SK-N-SH treated with all-trans-retinoic acid at 6 μM for 48 hours (cell line): ENCODE results near the gene LDHAL6A.

Experiments
- ATAC-seq: fragments of 200-7000 bp; cut with Tn5 transposase; 3 replicates; pipeline ENCODE4 v1.9.1; 2020; ENCODE audit warnings: mild to moderate bottlenecking, moderate library complexity
- ARNTL ChIP-seq: fragments of 450-650 bp; formaldehyde crosslinking; IDR thresholded peaks from 2 replicates; pipeline ENCODE4 v1.5.0; 2020; ENCODE audit warnings: low read depth, mild to moderate bottlenecking, moderate library complexity, borderline replicate concordance
- BACH2 ChIP-seq: fragments of 250-450 bp; sonication (Bioruptor Pico); IDR thresholded peaks from 2 replicates; pipeline ENCODE4 v1.9.0; 2021; ENCODE audit warnings: mild to moderate bottlenecking, borderline replicate concordance
- CSDC2 ChIP-seq: fragments of 250-450 bp; sonication (Bioruptor Pico); IDR thresholded peaks from 2 replicates; pipeline ENCODE4 v1.5.0; 2020; ENCODE audit warnings: mild to moderate bottlenecking, moderate library complexity
- CSRNP3 ChIP-seq: fragments of 250-450 bp; sonication (Bioruptor Pico); IDR thresholded peaks from 2 replicates; pipeline ENCODE4 v1.5.1; 2021; ENCODE audit warnings: mild to moderate bottlenecking, moderate library complexity
- ESRRG ChIP-seq: fragments of 250-450 bp; sonication (Bioruptor Pico); IDR thresholded peaks from 2 replicates; pipeline ENCODE4 v1.6.1; 2021; ENCODE audit warnings: mild to moderate bottlenecking
- ISL1 ChIP-seq: fragments of 250-450 bp; sonication (Bioruptor Pico); IDR thresholded peaks from 2 replicates; pipeline ENCODE4 v2.1.2; 2022; ENCODE audit warnings: mild to moderate bottlenecking, moderate library complexity
- OSR1 ChIP-seq: fragments of 250-450 bp; sonication (Bioruptor Pico); IDR thresholded peaks from 2 replicates; pipeline ENCODE4 v1.8.0; 2022; ENCODE audit warnings: moderate library complexity, mild to moderate bottlenecking, inconsistent platforms
- PATZ1 ChIP-seq: fragments of 250-450 bp; sonication (Bioruptor Pico); IDR thresholded peaks from 2 replicates; pipeline ENCODE4 v1.8.0; 2020; ENCODE audit warnings: mild to moderate bottlenecking, moderate library complexity, borderline replicate concordance
- PPARA ChIP-seq: fragments of 250-450 bp; sonication (Bioruptor Pico); IDR thresholded peaks from 2 replicates; pipeline ENCODE4 v1.5.0; 2020; ENCODE audit warnings: mild to moderate bottlenecking, borderline replicate concordance
- RARB ChIP-seq: fragments of 250-450 bp; sonication (Bioruptor Pico); IDR thresholded peaks from 2 replicates; pipeline ENCODE4 v1.8.0; 2021; ENCODE audit warnings: mild to moderate bottlenecking, moderate library complexity
- TCF4 ChIP-seq: fragments of 250-450 bp; sonication (Bioruptor Pico); IDR thresholded peaks from 2 replicates; pipeline ENCODE4 v1.8.0; 2021; ENCODE audit warnings: mild to moderate bottlenecking, moderate library complexity, borderline replicate concordance
- TOX ChIP-seq: fragments of 250-450 bp; sonication (Bioruptor Pico); IDR thresholded peaks from 2 replicates; pipeline ENCODE4 v1.8.0; 2021; ENCODE audit warnings: mild to moderate bottlenecking, moderate library complexity, borderline replicate concordance
- ZFP3 ChIP-seq: fragments of 250-450 bp; sonication (Bioruptor Pico); IDR thresholded peaks from 2 replicates; pipeline ENCODE4 v1.5.0; 2020; ENCODE audit warnings: mild to moderate bottlenecking, moderate library complexity
- ZNF565 ChIP-seq: fragments of 450-650 bp; formaldehyde crosslinking; conservative IDR thresholded peaks from 2 replicates; pipeline ENCODE4 v1.5.0; 2020; ENCODE audit warnings: low read depth, mild to moderate bottlenecking, moderate library complexity
- ZNF70 ChIP-seq: fragments of 450-650 bp; formaldehyde crosslinking; IDR thresholded peaks from 2 replicates; pipeline ENCODE4 v1.5.0; 2020; ENCODE audit warnings: mild to moderate bottlenecking, moderate library complexity
- ZNF8 ChIP-seq: fragments of 450-650 bp; formaldehyde crosslinking; IDR thresholded peaks from 2 replicates; pipeline ENCODE4 v1.5.0; 2020; ENCODE audit warnings: mild to moderate bottlenecking, moderate library complexity
- TF ChIP-seq, protein P1 (sequence below): fragments of 250-450 bp; sonication (Bioruptor Pico); IDR thresholded peaks from 2 replicates; pipeline ENCODE4 v1.5.0; 2020; ENCODE audit warnings: mild to moderate bottlenecking, moderate library complexity
- TF ChIP-seq, protein P2 (sequence below): fragments of 250-450 bp; sonication (Bioruptor Pico); IDR thresholded peaks from 2 replicates; pipeline ENCODE4 v1.8.0; 2021; ENCODE audit warnings: low read depth, mild to moderate bottlenecking, moderate library complexity, borderline replicate concordance
- TF ChIP-seq, protein P3 (sequence below): fragments of 250-450 bp; sonication (Bioruptor Pico); IDR thresholded peaks from 2 replicates; pipeline ENCODE4 v1.5.1; 2020; ENCODE audit warnings: low read depth, mild to moderate bottlenecking, moderate library complexity

Gene LDHAL6A

GRCh38 chr11:18419040-18419439 is 36.6 kb upstream of the LDHAL6A start (continued):
- TF ChIP-seq, protein P1, sequence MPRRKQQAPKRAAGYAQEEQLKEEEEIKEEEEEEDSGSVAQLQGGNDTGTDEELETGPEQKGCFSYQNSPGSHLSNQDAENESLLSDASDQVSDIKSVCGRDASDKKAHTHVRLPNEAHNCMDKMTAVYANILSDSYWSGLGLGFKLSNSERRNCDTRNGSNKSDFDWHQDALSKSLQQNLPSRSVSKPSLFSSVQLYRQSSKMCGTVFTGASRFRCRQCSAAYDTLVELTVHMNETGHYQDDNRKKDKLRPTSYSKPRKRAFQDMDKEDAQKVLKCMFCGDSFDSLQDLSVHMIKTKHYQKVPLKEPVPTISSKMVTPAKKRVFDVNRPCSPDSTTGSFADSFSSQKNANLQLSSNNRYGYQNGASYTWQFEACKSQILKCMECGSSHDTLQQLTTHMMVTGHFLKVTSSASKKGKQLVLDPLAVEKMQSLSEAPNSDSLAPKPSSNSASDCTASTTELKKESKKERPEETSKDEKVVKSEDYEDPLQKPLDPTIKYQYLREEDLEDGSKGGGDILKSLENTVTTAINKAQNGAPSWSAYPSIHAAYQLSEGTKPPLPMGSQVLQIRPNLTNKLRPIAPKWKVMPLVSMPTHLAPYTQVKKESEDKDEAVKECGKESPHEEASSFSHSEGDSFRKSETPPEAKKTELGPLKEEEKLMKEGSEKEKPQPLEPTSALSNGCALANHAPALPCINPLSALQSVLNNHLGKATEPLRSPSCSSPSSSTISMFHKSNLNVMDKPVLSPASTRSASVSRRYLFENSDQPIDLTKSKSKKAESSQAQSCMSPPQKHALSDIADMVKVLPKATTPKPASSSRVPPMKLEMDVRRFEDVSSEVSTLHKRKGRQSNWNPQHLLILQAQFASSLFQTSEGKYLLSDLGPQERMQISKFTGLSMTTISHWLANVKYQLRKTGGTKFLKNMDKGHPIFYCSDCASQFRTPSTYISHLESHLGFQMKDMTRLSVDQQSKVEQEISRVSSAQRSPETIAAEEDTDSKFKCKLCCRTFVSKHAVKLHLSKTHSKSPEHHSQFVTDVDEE (CRISPR knock-in tag) = no peak
- TF ChIP-seq, protein P2, sequence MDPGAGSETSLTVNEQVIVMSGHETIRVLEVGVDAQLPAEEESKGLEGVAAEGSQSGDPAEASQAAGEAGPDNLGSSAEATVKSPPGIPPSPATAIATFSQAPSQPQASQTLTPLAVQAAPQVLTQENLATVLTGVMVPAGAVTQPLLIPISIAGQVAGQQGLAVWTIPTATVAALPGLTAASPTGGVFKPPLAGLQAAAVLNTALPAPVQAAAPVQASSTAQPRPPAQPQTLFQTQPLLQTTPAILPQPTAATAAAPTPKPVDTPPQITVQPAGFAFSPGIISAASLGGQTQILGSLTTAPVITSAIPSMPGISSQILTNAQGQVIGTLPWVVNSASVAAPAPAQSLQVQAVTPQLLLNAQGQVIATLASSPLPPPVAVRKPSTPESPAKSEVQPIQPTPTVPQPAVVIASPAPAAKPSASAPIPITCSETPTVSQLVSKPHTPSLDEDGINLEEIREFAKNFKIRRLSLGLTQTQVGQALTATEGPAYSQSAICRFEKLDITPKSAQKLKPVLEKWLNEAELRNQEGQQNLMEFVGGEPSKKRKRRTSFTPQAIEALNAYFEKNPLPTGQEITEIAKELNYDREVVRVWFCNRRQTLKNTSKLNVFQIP = no peak
- TF ChIP-seq ZFP3 (CRISPR knock-in tag) = no peak
- no peak for TF ChIP-seq ZNF8
- TF ChIP-seq PPARA (CRISPR knock-in tag) = no peak
- TF ChIP-seq, protein P3, sequence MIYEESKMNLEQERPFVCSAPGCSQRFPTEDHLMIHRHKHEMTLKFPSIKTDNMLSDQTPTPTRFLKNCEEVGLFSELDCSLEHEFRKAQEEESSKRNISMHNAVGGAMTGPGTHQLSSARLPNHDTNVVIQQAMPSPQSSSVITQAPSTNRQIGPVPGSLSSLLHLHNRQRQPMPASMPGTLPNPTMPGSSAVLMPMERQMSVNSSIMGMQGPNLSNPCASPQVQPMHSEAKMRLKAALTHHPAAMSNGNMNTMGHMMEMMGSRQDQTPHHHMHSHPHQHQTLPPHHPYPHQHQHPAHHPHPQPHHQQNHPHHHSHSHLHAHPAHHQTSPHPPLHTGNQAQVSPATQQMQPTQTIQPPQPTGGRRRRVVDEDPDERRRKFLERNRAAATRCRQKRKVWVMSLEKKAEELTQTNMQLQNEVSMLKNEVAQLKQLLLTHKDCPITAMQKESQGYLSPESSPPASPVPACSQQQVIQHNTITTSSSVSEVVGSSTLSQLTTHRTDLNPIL (CRISPR knock-in tag) = no peak
- TF ChIP-seq, all 23 proteins: peak for 0

- no peak for ATAC-seq
- TF ChIP-seq RARB (CRISPR knock-in tag) = no peak
- TF ChIP-seq ZNF70 (CRISPR knock-in tag) = no peak
- TF ChIP-seq ZFP3 (CRISPR knock-in tag) = no peak
- TF ChIP-seq ISL1 (CRISPR knock-in tag) = no peak
- no peak for TF ChIP-seq CSRNP3 (CRISPR knock-in tag)
- no peak for TF ChIP-seq OSR1
- TF ChIP-seq BACH2 (CRISPR knock-in tag) = no peak
- TF ChIP-seq PATZ1 = no peak
- TF ChIP-seq, protein P3 (CRISPR knock-in tag) = no peak
- TF ChIP-seq CSDC2 (CRISPR knock-in tag) = no peak
- TF ChIP-seq, protein P2 = no peak
- TF ChIP-seq ZNF565 (CRISPR knock-in tag) = no peak
- no peak for TF ChIP-seq ESRRG (CRISPR knock-in tag)
- no peak for TF ChIP-seq TOX (CRISPR knock-in tag)
These were observed 35.6 kb upstream of the LDHAL6A start for GRCh38 chr11:18420067-18420466.

- ATAC-seq = no peak
- no peak for TF ChIP-seq BACH2 (CRISPR knock-in tag)
- no peak for TF ChIP-seq TCF4 (CRISPR knock-in tag)
- TF ChIP-seq, protein P2 = no peak
- TF ChIP-seq TOX (CRISPR knock-in tag) = no peak
- TF ChIP-seq ARNTL (CRISPR knock-in tag) = no peak
- TF ChIP-seq PATZ1 = no peak
- no peak for TF ChIP-seq RARB (CRISPR knock-in tag)
- no peak for TF ChIP-seq ZNF8
- no peak for TF ChIP-seq ISL1 (CRISPR knock-in tag)
- no peak for TF ChIP-seq OSR1
- no peak for TF ChIP-seq ZNF565 (CRISPR knock-in tag)
- TF ChIP-seq, protein P3 (CRISPR knock-in tag) = no peak
These were observed 28.4 kb upstream of the LDHAL6A start for GRCh38 chr11:18427240-18427639.
